Kidney (tissue), 11 donors: Measurements from ENCODE around the gene OR2T5. TPM values are rescaled to one million over a fixed set of nuclear protein-coding genes. Genes with fewer than 3 reads are reported as not detected.
"Not testable (repeated sequence)": the region's sequence is repeated elsewhere in the genome, so short reads cannot be mapped to it uniquely, and the experiment has no call there.

Experiments used
- DNase-seq, 5 donors: peaks; one replicate each; pipeline ENCODE4 v3.0.0-alpha.2; 2013 to 2020
- FAIRE-seq: peaks from 2 replicates; lab custom pipeline; 2012; peaks lifted over from hg19 to GRCh38; lab: Jason Lieb, UNC
- H3K27ac ChIP-seq, 2 donors: one replicate each; pipeline ENCODE4 v1.7.0; 2013; ENCODE audit warnings: low read depth in 2 of 2, low read length in 2 of 2, inconsistent platforms in 1 of 2
- H3K27me3 ChIP-seq: one replicate; pipeline ENCODE4 v1.7.1; 2013; ENCODE audit warnings: low read length, inconsistent platforms; ENCODE audit not compliant: control insufficient read depth, insufficient read depth
- H3K36me3 ChIP-seq, 3 donors: one replicate each; pipeline versions ENCODE4 v1.7.0 to v1.7.1; 2013; ENCODE audit warnings: low read length in 3 of 3, control low read depth in 1 of 3, inconsistent platforms in 1 of 3; ENCODE audit not compliant: insufficient read depth in 3 of 3, control insufficient read depth in 2 of 3
- H3K4me1 ChIP-seq, 3 donors: one replicate each; pipeline versions ENCODE4 v1.7.0 to v1.7.1; 2013; ENCODE audit warnings: low read length in 3 of 3, inconsistent platforms in 1 of 3, low read depth in 1 of 3; ENCODE audit not compliant: control insufficient read depth in 2 of 3, insufficient read depth in 2 of 3
- H3K4me3 ChIP-seq, 3 donors: one replicate each; pipeline versions ENCODE4 v1.7.0 to v1.8.1; 2013; ENCODE audit warnings: low read length in 3 of 3, control low read depth in 1 of 3, inconsistent platforms in 1 of 3
- H3K9ac ChIP-seq, 3 donors: one replicate each; pipeline versions ENCODE4 v1.7.0 to v1.7.1; 2013; ENCODE audit warnings: low read length in 3 of 3, control low read depth in 1 of 3, inconsistent platforms in 1 of 3
- H3K9me3 ChIP-seq, 3 donors: one replicate each; pipeline versions ENCODE4 v1.7.0 to v1.7.1; 2013; ENCODE audit warnings: low read length in 3 of 3, control low read depth in 1 of 3, inconsistent platforms in 1 of 3; ENCODE audit not compliant: control insufficient read depth in 2 of 3, insufficient read depth in 1 of 3
- intact Hi-C: fragments of 100-400 bp; cut with DNase I; formaldehyde crosslinking; loops from one replicate; pipeline ENCODE4 v1.11.1; 2022
- polyA plus RNA-seq: library from polyadenylated mRNA; stranded (reverse); fragments of 350-450 nt; fragmentation: Illumina TruSeq; extraction: RNeasy Lipid Tissue Mini Kit (QIAGEN cat#74804); gene quantifications from one replicate; pipeline ENCODE4 v1.2.3, GENCODE V29; 2014; ENCODE audit warnings: low read depth, low replicate concordance; ENCODE audit not compliant: insufficient read depth
- total RNA-seq: library from RNA; stranded (reverse); fragmentation: NEBNext Ultra II Directional; extraction: Animal tissue kit (Norgen Biotek cat#: 25700); gene quantifications from one replicate; pipeline ENCODE4 v1.2.1, GENCODE V29; 2021
- donor health status: control.
- donor health status: control.
- donor health status: DM: yes; HTN: yes; CAD: no.
- donor health status: Normal renal cell carcinoma (clear cell type).

OR2T5 gene
- total and polyA plus RNA-seq, 2 donors from 2014 or later, result 0.09 TPM; not detected in 1

DNA sequence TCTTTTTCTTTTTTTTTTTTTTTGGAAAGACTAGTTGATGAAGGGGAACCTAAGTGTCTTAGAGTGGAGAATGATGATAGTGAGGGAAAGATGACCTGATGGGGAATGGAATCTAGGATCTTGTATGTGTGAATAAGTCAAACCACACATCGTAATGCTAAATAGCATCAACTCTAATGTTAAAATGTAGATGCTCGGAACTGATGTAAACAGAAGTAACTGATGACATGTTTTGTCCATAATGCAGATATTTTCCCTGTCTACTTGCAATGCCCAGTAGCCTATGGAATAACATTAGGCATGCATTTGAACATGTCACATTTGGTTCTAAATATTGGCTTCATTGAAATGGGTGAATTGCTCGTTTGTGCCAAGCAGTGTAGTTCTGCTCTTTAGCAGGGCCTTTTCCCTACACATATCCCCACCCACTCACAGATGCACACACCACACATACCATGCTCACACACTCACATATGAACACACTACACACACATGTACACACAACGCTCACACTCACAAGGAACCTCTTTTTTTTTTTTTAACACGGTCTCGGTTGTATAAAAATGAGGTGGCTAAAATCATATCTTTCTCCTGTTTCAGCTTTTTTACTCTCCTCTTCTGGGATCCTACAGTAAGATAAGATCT lies 38.4 kb upstream of the OR2T5 start:
- DNase-seq, H3K27me3 ChIP-seq, H3K4me1 ChIP-seq, H3K36me3 ChIP-seq, H3K27ac ChIP-seq, H3K9ac ChIP-seq, intact Hi-C loops, FAIRE-seq, H3K4me3 ChIP-seq, H3K9me3 ChIP-seq: not testable (repeated sequence)

DNA sequence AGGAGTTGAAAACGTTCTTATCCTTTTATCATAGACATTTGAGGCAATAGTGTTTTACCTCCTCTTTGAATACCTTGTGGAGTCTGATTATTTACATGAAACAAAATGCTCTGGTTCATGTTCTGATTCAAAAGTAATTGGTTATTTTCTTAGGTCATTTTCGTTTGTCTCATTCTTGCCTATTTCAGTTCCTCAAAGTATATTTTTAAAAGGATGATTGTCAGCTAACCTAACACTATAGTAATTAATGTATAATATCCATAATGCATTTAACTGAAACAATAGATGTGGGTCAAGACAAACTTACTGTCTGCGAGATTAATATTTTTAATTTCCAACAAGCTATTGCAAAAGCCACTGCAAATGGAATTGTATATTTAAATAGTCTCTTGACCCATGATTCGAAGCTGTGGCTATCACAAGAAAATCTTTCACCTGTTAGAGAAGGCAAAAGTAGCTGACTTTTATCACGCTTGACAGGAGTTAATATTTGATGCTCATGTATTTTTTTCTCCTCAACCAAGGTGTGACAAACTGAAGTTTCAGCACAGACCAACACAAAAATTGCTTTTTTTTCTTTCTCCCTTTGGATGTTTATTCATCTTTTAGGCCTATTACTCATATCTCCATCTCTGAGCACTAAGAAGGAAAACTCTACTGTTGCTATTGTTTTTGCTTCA lies 37.8 kb upstream of the OR2T5 start:
- H3K27ac ChIP-seq, H3K27me3 ChIP-seq, FAIRE-seq, DNase-seq, H3K9me3 ChIP-seq, H3K4me3 ChIP-seq, H3K4me1 ChIP-seq, intact Hi-C loops, H3K36me3 ChIP-seq, H3K9ac ChIP-seq: not testable (repeated sequence)

DNA sequence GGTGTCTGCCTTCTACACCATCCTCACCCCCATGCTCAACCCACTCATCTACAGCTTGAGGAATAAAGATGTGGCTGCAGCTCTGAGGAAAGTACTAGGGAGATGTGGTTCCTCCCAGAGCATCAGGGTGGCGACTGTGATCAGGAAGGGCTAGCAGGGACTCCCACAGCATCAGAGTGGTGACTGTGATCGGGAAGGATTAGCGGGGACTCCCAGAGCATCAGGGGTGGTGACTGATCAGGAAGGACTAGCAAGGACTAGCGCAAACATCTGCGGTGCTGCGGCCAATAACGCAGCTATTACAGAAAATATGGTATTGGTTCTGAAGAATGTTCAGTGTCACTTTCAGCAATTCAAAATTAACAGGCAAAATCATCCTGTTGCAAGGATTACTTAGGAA lies 34.8 kb upstream of the OR2T5 start:
- H3K4me1 ChIP-seq, H3K4me3 ChIP-seq, DNase-seq, intact Hi-C loops, H3K9me3 ChIP-seq, H3K27ac ChIP-seq, H3K27me3 ChIP-seq, H3K9ac ChIP-seq, FAIRE-seq, H3K36me3 ChIP-seq: not testable (repeated sequence)

DNA sequence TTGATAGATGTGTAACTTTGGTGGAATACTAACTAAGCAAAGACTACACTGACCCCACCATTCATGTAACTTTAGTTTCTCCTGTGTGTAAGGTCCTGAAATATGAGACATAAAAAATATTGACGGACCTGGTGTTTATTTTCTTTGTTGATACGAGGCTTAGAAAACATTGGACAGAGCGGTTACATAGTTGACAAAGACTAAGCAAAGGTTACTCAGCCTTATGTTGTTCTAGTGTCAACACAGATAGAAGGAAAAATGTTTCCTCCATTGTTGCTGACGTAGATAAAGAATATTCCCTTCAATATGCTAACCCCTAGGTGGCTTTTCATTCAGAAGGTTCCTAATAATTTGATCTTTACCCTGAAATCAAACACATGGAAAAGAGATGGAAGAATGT lies 33.3 kb upstream of the OR2T5 start:
- H3K36me3 ChIP-seq, H3K9me3 ChIP-seq: not testable (repeated sequence)

DNA sequence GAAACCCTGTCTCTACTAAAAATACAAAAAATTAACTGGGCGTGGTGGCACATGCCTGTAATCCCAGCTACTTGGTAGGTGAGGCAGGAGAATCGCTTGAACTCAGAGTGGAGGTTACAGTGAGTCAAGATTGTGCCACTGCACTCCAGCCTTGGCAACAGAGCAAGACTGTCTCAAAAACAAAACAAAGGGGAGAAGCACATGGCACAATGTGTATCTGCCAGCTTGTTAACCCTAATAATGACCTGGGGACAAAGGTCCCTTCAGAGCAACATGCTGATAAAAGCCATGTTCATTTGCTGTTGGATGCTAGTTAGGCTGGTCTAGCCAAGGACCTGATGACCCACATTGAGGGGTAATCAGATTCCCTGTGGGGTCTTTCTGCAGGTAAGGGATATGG lies 31.8 kb upstream of the OR2T5 start:
- DNase-seq, H3K9me3 ChIP-seq, H3K36me3 ChIP-seq, intact Hi-C loops, FAIRE-seq, H3K4me1 ChIP-seq, H3K4me3 ChIP-seq, H3K27me3 ChIP-seq, H3K27ac ChIP-seq, H3K9ac ChIP-seq: not testable (repeated sequence)

More for the DNA sequence above, 33.3 kb upstream of the OR2T5 start:
- H3K27me3 ChIP-seq, H3K9ac ChIP-seq, H3K4me1 ChIP-seq, H3K4me3 ChIP-seq, DNase-seq, FAIRE-seq, intact Hi-C loops, H3K27ac ChIP-seq: not testable (repeated sequence)

DNA sequence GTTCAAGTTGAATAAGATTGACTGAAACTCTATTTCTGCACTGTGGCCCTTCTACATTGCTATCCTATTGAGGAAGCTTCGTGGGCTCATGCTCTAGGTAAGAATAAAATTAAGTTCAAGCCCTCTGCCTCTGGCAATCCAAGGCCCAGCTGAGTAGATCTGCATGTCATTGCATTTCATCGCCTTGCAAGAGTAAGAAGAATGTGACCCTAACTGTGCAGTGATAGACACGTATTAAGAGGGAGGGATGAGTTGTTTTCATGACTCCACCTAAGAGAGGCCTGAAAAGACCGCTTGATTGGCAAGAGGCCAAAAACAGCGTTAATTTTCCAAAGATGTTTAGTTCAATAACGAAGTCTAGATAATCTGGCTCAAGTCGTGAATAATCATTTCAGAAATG lies 29.3 kb upstream of the OR2T5 start:
- H3K9ac ChIP-seq, H3K9me3 ChIP-seq, FAIRE-seq: not testable (repeated sequence)

More for the DNA sequence above, 29.3 kb upstream of the OR2T5 start:
- H3K27ac ChIP-seq, H3K4me3 ChIP-seq, H3K36me3 ChIP-seq, DNase-seq, H3K27me3 ChIP-seq, H3K4me1 ChIP-seq, intact Hi-C loops: not testable (repeated sequence)
